ENCODE results near the gene MLN.

Gene MLN

DNA sequence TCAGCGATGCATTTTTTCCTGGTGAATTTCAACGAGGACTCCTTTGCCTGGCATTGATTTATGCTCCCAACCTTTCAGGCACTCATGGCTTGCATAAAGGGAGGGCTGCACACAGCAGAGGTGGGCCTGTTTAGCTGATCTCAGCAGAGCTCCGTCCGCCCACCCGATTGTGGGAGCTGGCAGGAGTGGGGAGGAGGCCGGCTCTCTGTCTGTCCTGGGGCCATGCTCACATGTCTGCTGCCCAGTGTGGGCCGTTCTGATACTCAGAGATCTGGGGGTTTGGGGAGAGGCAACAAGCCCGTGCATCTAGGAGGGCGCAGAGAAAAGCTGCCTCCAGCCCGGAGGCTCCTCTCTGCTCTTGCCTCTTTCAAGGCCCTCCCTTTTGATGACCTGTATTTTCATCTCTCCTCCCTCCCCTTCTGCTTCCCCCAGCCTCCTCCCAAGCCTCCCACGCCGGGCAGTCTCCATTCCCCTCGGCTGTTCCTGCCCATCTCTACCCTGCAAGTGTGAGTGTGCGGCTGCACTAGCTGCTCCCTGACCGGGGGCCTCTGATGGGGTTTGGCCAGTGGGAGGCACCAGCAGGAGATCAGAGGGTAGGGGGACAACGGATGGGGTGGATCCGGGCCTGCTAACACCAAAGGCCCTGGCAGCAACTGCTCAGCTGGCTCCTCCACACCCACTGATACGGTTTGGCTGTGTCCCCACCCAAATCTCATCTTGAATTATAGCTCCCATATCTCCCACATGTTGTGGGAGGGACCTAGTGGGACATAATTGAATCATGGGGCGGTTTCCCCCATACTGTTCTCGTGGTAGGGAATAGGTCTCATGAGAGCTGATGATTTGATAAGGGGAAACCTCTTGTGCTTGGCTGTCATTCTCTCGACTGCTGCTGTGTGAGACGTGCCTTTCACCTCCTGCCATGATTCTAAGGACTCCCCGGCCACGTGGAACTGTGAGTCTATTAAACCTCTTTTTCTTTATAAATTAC, 39.6 kb upstream of the MLN start:
- WGBS, result 73% methylated on average over 24 of the region's 24 CpGs
- Histone ChIP-seq H3K4me3 (ENCODE audit: low read length) (no peak overlapping the region), H3K27ac (ENCODE audit: low read depth, low read length) (no peak overlapping the region), H3K4me1 (ENCODE audit: insufficient read depth, low read length) (peaks cover 19% of the 10 kb centered on the region), H3K27me3 (ENCODE audit: insufficient read depth, low read length) (no peaks in the 10 kb centered on the region), H3K36me3 (ENCODE audit: insufficient read depth, low read length) (no peaks in the 10 kb centered on the region), H3K9me3 (ENCODE audit: insufficient read depth, low read depth, low read length) (no peaks in the 10 kb centered on the region), H3K9ac (ENCODE audit: low read depth, low read length) (no peak overlapping the region)

DNA sequence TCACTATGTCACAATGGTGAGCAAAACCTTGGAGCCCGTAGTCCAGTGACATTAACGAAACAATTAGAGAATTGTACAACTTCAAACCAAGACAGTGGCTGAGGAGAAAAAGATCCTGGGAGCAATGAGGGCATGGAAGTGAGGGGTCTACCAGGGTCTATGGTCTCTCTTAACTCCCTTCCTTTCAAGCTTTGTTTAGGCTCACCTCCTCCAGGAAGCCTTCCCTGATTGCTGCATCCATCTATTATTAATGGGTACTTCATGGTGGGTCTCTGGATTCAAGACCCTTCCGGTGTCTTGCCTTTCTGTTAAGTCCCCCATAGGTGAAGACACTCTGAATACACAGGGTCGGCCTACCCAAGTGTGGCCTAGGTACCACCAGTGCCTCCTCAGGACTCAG, 38.1 kb upstream of the MLN start:
- 96% methylated on average over 4 of the region's 4 CpGs for WGBS
- Histone ChIP-seq H3K4me3 (ENCODE audit: low read length) (no peak overlapping the region), H3K36me3 (ENCODE audit: insufficient read depth, low read length) (no peaks in the 10 kb centered on the region), H3K27ac (ENCODE audit: low read depth, low read length) (no peak overlapping the region), H3K9me3 (ENCODE audit: insufficient read depth, low read depth, low read length) (peaks cover 4% of the 10 kb centered on the region; the same call in 1 of the 2 replicates), H3K27me3 (ENCODE audit: insufficient read depth, low read length) (no peaks in the 10 kb centered on the region), H3K4me1 (ENCODE audit: insufficient read depth, low read length) (peaks cover 28% of the 10 kb centered on the region), H3K9ac (ENCODE audit: low read depth, low read length) (no peak overlapping the region)

DNA sequence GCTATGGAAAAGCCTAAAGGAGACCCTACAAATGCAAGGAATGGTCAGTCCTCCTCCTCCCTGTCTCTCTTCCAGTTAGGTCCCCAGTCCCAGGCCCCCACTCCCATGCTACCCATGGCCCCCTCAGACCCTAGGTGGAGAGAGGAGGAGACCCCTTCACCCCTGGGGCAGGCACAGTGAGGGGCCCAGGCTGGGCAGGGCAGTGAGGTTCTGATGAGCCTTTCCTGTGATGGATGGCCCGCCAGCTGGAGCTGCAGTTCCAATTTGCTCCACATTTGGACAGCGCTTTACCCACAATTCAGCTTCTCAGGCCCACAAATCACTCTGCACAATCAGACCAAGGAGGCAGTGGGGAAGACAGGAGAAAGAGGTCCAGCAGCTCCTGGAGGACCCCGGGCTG, 37.3 kb upstream of the MLN start:
- 90% methylated on average over 2 of the region's 3 CpGs for WGBS
- no peak overlapping the region for H3K27ac ChIP-seq (ENCODE audit: low read depth, low read length)
- H3K4me1 ChIP-seq (ENCODE audit: insufficient read depth, low read length), result peaks cover 28% of the 10 kb centered on the region
- no peak overlapping the region for H3K9ac ChIP-seq (ENCODE audit: low read depth, low read length)
- no peak overlapping the region for H3K4me3 ChIP-seq (ENCODE audit: low read length)
- H3K36me3 ChIP-seq (ENCODE audit: insufficient read depth, low read length), result no peaks in the 10 kb centered on the region
- H3K9me3 ChIP-seq (ENCODE audit: insufficient read depth, low read depth, low read length), result peaks cover 4% of the 10 kb centered on the region; the same call in 1 of the 2 replicates
- H3K27me3 ChIP-seq (ENCODE audit: insufficient read depth, low read length), result no peaks in the 10 kb centered on the region

DNA sequence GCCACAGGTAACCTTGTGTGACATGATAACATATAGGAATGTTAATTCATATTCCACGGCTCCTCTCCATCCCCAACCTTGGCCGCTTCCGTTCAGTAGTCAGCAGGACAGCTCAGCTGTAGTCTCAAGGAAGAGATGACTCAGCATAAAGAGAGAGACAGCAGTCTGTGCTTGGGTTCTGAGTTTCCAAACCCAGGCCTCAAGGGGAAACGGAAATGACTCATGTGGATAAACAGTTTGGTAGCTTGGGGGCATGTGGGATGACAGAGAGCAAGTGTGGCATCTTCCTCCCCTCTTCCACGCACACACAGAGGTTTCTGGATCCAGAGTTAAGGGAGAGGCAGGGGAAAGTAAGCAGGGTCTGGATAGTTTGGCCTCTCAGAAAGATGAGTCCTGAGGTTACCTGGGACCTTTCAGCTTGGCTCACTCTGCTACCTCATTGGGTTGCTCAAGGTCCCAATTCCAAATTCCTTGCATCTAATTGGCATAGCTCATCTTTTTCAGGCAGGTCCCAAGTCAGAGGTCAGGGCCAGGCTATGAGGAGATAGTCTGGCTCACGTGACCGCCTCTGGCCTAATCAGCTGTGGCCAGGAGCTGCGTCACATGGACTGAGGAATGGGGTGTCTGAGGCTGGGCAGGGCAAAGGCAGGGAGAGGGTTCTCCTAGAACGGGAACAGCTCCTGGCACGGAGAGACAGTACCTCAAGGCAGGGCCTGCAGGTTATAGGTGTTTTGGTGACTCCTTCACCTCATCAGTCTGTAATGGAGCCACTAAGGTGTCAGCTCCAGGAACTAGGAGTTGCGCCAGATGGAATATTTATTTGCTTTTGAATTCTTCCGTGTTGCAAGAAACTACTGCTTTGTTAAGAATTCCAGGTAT, 36.5 kb upstream of the MLN start:
- no peak overlapping the region for H3K4me3 ChIP-seq (ENCODE audit: low read length)
- H3K9me3 ChIP-seq (ENCODE audit: insufficient read depth, low read depth, low read length), result peaks cover 4% of the 10 kb centered on the region; the same call in 1 of the 2 replicates
- no peaks in the 10 kb centered on the region for H3K36me3 ChIP-seq (ENCODE audit: insufficient read depth, low read length)
- H3K27me3 ChIP-seq (ENCODE audit: insufficient read depth, low read length), result no peaks in the 10 kb centered on the region
- H3K4me1 ChIP-seq (ENCODE audit: insufficient read depth, low read length), result peaks cover 28% of the 10 kb centered on the region
- 79% methylated on average over 11 of the region's 12 CpGs for WGBS
- H3K9ac ChIP-seq (ENCODE audit: low read depth, low read length), result no peak overlapping the region
- H3K27ac ChIP-seq (ENCODE audit: low read depth, low read length), result peak overlapping the region; percentile 24; the same call in 1 of the 2 replicates

DNA sequence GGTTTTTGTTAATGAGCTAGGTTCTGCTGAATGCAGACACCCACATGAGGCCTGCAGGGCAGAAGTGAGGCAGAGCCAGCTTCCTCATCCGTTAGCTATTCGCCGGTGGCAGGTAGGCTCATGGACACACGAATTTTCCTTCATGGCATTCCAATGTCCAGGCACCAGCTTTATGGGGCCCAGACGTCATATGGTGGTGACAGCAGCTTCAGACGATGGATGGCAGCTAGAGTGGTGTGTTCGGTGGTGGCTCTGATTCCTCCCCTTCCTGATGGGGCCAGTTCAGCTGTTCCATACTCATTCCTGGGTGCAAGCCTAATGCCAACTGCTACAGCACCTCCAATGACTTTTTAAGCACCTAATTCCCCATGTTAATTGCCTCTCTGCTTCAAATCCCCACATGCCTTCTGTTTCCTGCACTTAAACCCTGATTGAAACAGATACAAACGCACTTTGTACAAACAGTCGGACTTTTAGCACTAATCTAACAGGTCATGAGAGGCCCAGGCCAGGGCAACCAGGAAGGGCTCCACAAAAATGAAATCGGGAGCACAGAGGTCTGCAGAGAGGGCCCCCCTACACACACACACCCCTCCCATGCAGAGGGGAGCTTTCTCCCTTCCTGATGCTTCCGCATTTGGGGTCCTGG, 35.7 kb upstream of the MLN start:
- H3K4me1 ChIP-seq (ENCODE audit: insufficient read depth, low read length), result peaks cover 28% of the 10 kb centered on the region
- no peak overlapping the region for H3K27ac ChIP-seq (ENCODE audit: low read depth, low read length)

DNA sequence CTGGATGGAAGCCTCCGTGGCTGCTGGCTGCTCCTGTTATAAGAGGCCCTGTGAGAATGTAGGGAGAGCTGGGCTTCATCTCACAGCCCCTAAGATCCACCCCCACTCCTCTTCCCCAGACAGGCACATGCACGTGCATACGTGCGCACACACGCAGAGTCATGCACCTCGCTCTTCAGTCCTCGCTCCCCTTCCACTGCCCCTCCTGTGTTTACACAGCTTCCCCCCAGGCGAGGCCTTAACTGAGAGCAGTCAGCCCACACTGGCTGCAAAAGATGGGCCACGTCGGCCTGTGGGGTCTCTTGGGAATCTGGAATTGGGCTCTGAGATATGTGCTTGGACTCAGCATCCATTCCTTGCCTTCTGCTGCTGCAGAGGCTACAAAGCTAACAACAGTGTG, 35.2 kb upstream of the MLN start:
- H3K27me3 ChIP-seq (ENCODE audit: insufficient read depth, low read length), result no peaks in the 10 kb centered on the region
- peaks cover 28% of the 10 kb centered on the region for H3K4me1 ChIP-seq (ENCODE audit: insufficient read depth, low read length)
- no peak overlapping the region for H3K4me3 ChIP-seq (ENCODE audit: low read length)
- H3K9ac ChIP-seq (ENCODE audit: low read depth, low read length), result no peak overlapping the region
- peaks cover 4% of the 10 kb centered on the region; the same call in 1 of the 2 replicates for H3K9me3 ChIP-seq (ENCODE audit: insufficient read depth, low read depth, low read length)
- H3K27ac ChIP-seq (ENCODE audit: low read depth, low read length), result no peak overlapping the region
- H3K36me3 ChIP-seq (ENCODE audit: insufficient read depth, low read length), result no peaks in the 10 kb centered on the region
- WGBS, result 82% methylated on average over 10 of the region's 10 CpGs

More for the DNA sequence above, 35.7 kb upstream of the MLN start:
- Histone ChIP-seq H3K36me3 (ENCODE audit: insufficient read depth, low read length) (no peaks in the 10 kb centered on the region), H3K9me3 (ENCODE audit: insufficient read depth, low read depth, low read length) (peaks cover 4% of the 10 kb centered on the region; the same call in 1 of the 2 replicates), H3K27me3 (ENCODE audit: insufficient read depth, low read length) (no peaks in the 10 kb centered on the region), H3K4me3 (ENCODE audit: low read length) (no peak overlapping the region), H3K9ac (ENCODE audit: low read depth, low read length) (no peak overlapping the region)
- WGBS, result 77% methylated on average over 11 of the region's 11 CpGs

DNA sequence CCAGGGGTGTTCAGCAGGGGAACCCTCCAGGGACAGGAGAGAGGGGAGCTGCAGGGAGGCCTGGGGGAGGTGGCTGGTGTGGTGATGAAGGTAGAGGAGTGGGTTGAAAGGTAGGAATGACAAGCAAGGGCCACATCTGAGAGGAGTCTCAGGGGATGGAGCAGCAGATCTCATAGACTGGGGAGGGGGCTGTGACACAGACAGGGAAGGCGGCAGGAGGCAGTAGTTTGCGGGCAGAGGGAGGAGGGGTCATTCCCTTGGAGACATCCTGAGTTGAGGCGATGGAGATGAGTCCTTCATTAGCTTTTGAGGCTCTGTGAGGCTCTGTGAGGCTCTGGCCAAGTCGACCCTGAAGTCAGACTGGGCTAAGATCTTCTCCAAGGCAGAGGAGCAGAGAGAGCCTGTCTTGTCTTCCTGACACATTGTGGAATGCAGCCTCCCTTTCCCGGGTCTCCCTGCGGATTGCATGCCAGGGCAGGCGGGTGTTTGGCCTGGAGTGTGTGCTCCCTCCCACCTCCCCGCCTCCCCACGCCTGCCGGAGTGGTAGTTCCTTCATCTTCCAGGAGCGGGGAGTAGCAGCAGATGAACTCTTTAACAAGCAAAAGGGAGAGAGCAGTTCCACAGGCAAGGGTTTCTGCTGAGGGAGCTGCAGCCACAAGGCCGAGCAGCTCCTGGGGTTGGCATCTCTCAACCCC, 34.3 kb upstream of the MLN start:
- H3K4me1 ChIP-seq (ENCODE audit: insufficient read depth, low read length), result peaks cover 28% of the 10 kb centered on the region
- WGBS, result 24% methylated on average over 12 of the region's 12 CpGs
- H3K9me3 ChIP-seq (ENCODE audit: insufficient read depth, low read depth, low read length), result peaks cover 4% of the 10 kb centered on the region; the same call in 1 of the 2 replicates

DNA sequence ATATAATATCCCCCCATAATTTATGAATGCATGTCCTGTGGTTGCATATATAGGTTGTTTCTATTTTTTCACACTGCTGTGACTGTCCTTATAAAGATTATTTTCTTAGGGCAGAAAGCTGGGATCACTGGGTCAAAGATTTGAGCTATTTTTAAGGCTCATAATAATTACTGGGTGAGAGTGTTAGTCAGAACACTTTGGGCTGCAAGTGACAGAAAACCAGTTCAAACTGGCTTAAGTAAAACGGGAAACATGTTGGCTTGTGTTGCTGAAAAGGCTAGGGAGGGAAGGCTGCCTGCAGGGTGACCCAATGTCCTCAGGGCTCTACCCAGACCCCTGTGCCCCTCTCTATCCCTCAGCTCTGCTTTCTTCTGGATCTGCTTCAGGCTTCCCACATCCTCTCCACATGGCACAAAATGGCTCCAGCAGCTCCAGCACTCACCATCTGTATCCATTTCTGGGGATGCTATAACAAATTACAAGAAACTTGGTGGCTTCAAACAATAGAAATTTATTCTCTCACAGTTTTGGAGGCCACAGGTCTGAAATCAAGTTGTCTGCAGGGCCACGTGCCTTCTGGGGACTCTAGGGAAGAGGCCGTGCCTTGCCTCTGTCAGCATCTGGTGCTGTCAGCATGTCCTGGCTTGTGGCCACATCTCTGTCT, 33.1 kb upstream of the MLN start:
- Histone ChIP-seq H3K4me3 (ENCODE audit: low read length) (no peak overlapping the region), H3K4me1 (ENCODE audit: insufficient read depth, low read length) (peaks cover 28% of the 10 kb centered on the region), H3K27me3 (ENCODE audit: insufficient read depth, low read length) (no peaks in the 10 kb centered on the region), H3K36me3 (ENCODE audit: insufficient read depth, low read length) (no peaks in the 10 kb centered on the region), H3K9ac (ENCODE audit: low read depth, low read length) (no peak overlapping the region), H3K9me3 (ENCODE audit: insufficient read depth, low read depth, low read length) (peaks cover 4% of the 10 kb centered on the region; the same call in 1 of the 2 replicates), H3K27ac (ENCODE audit: low read depth, low read length) (no peak overlapping the region)
- WGBS, result 93% methylated on average over 3 of the region's 3 CpGs

More for the DNA sequence above, 34.3 kb upstream of the MLN start:
- H3K9ac ChIP-seq (ENCODE audit: low read depth, low read length), result no peak overlapping the region
- H3K36me3 ChIP-seq (ENCODE audit: insufficient read depth, low read length), result no peaks in the 10 kb centered on the region
- H3K27me3 ChIP-seq (ENCODE audit: insufficient read depth, low read length), result no peaks in the 10 kb centered on the region
- no peak overlapping the region for H3K4me3 ChIP-seq (ENCODE audit: low read length)
- H3K27ac ChIP-seq (ENCODE audit: low read depth, low read length), result no peak overlapping the region

DNA sequence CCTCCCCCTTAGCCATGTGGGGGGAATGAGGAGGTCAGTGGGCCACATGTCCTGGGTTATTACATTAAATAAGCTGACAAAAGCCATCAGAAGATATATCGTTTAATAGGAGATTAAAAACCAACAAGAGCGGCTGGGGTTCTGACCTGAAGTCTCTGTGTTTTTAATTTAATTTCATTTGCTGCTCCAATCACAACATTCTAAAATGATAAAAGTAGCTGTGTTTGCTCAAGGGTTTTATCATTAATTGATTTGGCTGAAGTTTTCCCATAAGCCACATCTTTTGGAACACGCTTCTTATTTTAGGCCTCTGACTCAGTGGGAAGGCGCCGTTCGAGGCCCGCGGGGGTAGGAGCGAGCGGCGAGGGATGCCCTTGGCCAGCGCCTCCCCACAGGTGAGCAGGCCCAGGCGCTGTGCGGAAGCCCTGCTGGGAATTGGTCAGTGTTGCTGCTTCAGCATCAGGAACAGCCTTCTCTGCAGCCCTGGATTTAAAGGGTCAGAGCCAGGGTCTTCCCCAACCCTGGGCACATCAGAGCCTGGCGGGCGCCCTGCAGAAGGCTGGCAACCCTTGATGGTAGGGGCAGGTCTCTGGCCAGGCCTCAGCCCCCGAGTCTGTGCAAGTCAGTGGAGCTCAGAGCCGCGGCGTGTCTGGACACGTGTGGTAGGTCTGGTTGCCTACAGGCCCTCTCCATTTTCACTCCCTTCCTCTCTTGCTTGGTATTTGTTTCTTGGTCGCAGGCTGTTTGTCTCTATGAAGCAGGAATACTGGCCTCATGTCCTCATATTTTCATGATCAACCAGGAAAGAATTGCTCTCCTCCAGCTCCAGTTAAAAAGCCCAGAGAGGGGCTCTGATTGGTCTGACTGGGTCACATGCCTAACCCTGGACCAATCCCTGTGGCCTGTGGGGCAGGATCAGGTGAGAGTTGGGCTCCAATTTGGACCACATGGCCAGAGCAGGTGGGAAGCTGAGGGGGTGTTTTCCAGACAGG, 30.9 kb upstream of the MLN start:
- Histone ChIP-seq H3K4me3 (ENCODE audit: low read length) (no peak overlapping the region), H3K4me1 (ENCODE audit: insufficient read depth, low read length) (peaks cover 21% of the 10 kb centered on the region), H3K36me3 (ENCODE audit: insufficient read depth, low read length) (no peaks in the 10 kb centered on the region), H3K9ac (ENCODE audit: low read depth, low read length) (no peak overlapping the region), H3K9me3 (ENCODE audit: insufficient read depth, low read depth, low read length) (peaks cover 4% of the 10 kb centered on the region; the same call in 1 of the 2 replicates), H3K27ac (ENCODE audit: low read depth, low read length) (no peak overlapping the region), H3K27me3 (ENCODE audit: insufficient read depth, low read length) (no peaks in the 10 kb centered on the region)
- WGBS, result 94% methylated on average over 22 of the region's 22 CpGs
